Suprapubic skin (tissue), 4 donors: ENCODE measurements around the gene MYH16.

Experiments
- CTCF ChIP-seq, 2 donors: fragments of 200-600 bp in 1 of 2; fragments of 450-650 bp in 1 of 2; sonication (generic) in 1 of 2; IDR thresholded peaks; one replicate each; pipeline ENCODE4 v1.5.1; 2016 to 2019; ENCODE audit warnings: antibody characterized with exemption in 2 of 2, mild to moderate bottlenecking in 1 of 2, moderate library complexity in 1 of 2
- POLR2A ChIP-seq, 2 donors: fragments of 450-650 bp; IDR thresholded peaks; one replicate each; pipeline ENCODE4 v1.6.1; 2017; ENCODE audit warnings: antibody characterized with exemption in 2 of 2, mild to moderate bottlenecking in 2 of 2, moderate library complexity in 2 of 2
- POLR2AphosphoS5 ChIP-seq, 3 donors: sonication (generic); formaldehyde crosslinking; IDR thresholded peaks; one replicate each; pipeline ENCODE4 v1.6.1; 2017; ENCODE audit warnings: antibody characterized with exemption in 3 of 3

- TF ChIP-seq POLR2A (IDR thresholded peaks at IDR 0.05) (no peak), CTCF (IDR thresholded peaks at IDR 0.05) (no peak), POLR2AphosphoS5 (IDR thresholded peaks at IDR 0.05) (no peak)
Measured at GRCh38 chr7:99278180-99278579, 5.5 kb downstream of the MYH16 start.
